ENCODE measurements around the gene SMARCA2. TPM values are rescaled to one million over a fixed set of nuclear protein-coding genes. Genes with fewer than 3 reads are reported as not detected.

SMARCA2 gene
- total RNA-seq, 2 donors from 2014 or later = 118 to 177 TPM

GRCh38 chr9:1977026-1977425 lies 38.1 kb upstream of the SMARCA2 start:
- Histone ChIP-seq H3K9me3 (no peaks in the 10 kb centered on the region), H3K36me3 (no peaks in the 10 kb centered on the region), H3K4me1 (ENCODE audit: control insufficient read depth in 1 of 2, low read depth in 2 of 2) (peaks cover 0 to 24% of the 10 kb centered on the region in 2 donors), H3K4me3 (no peak overlapping the region), H3K27ac (no peak overlapping the region), H3K27me3 (replicated peaks; ENCODE audit: insufficient read depth) (no peaks in the 10 kb centered on the region)
- ATAC-seq (ENCODE audit: insufficient number of reproducible peaks, low FRiP score, low read depth) = no peak
- TF ChIP-seq CTCF (IDR thresholded peaks at IDR 0.05) = no peak
- DNase-seq (ENCODE audit: low spot score) = no peak

GRCh38 chr9:1978941-1979340 lies 36.2 kb upstream of the SMARCA2 start:
- no peak overlapping the region for H3K4me3 ChIP-seq
- H3K4me1 ChIP-seq (ENCODE audit: control insufficient read depth in 1 of 2, low read depth in 2 of 2) = peaks cover 0 to 24% of the 10 kb centered on the region in 2 donors
- no peaks in the 10 kb centered on the region for H3K9me3 ChIP-seq
- no peak for TF ChIP-seq CTCF (IDR thresholded peaks at IDR 0.05)
- no peaks in the 10 kb centered on the region for H3K36me3 ChIP-seq
- DNase-seq (ENCODE audit: low spot score) (no peak), ATAC-seq (ENCODE audit: insufficient number of reproducible peaks, low FRiP score, low read depth) (no peak)
- H3K27ac ChIP-seq = no peak overlapping the region
- no peaks in the 10 kb centered on the region for H3K27me3 ChIP-seq (replicated peaks; ENCODE audit: insufficient read depth)

GRCh38 chr9:1979741-1980367 lies 35.3 kb upstream of the SMARCA2 start:
- Histone ChIP-seq H3K27me3 (replicated peaks; ENCODE audit: insufficient read depth) (no peaks in the 10 kb centered on the region), H3K27ac (peak overlapping the region in 1 of 2 donors; percentile 12), H3K4me1 (ENCODE audit: control insufficient read depth in 1 of 2, low read depth in 2 of 2) (peaks cover 0 to 24% of the 10 kb centered on the region in 2 donors), H3K9me3 (no peaks in the 10 kb centered on the region), H3K36me3 (no peaks in the 10 kb centered on the region), H3K4me3 (no peak overlapping the region)
- ATAC-seq (ENCODE audit: insufficient number of reproducible peaks, low FRiP score, low read depth) (no peak), DNase-seq (ENCODE audit: low spot score) (no peak)
- no peak for TF ChIP-seq CTCF (IDR thresholded peaks at IDR 0.05)

- Histone ChIP-seq H3K4me1 (ENCODE audit: control insufficient read depth in 1 of 2, low read depth in 2 of 2) (peaks cover 0 to 24% of the 10 kb centered on the region in 2 donors), H3K4me3 (no peak overlapping the region), H3K36me3 (no peaks in the 10 kb centered on the region), H3K9me3 (no peaks in the 10 kb centered on the region), H3K27ac (no peak overlapping the region), H3K27me3 (replicated peaks; ENCODE audit: insufficient read depth) (no peaks in the 10 kb centered on the region)
- DNase-seq (ENCODE audit: low spot score) = no peak
- no peak for ATAC-seq (ENCODE audit: insufficient number of reproducible peaks, low FRiP score, low read depth)
- TF ChIP-seq CTCF (IDR thresholded peaks at IDR 0.05) = no peak
Observed at GRCh38 chr9:1980387-1980786, 34.8 kb upstream of the SMARCA2 start.

GRCh38 chr9:1982074-1982473 lies 33.1 kb upstream of the SMARCA2 start:
- DNase-seq (ENCODE audit: low spot score) (no peak), ATAC-seq (ENCODE audit: insufficient number of reproducible peaks, low FRiP score, low read depth) (no peak)
- Histone ChIP-seq H3K27me3 (replicated peaks; ENCODE audit: insufficient read depth) (no peaks in the 10 kb centered on the region), H3K4me3 (no peak overlapping the region), H3K27ac (no peak overlapping the region), H3K4me1 (ENCODE audit: control insufficient read depth in 1 of 2, low read depth in 2 of 2) (peaks cover 0 to 24% of the 10 kb centered on the region in 2 donors), H3K9me3 (no peaks in the 10 kb centered on the region), H3K36me3 (no peaks in the 10 kb centered on the region)
- no peak for TF ChIP-seq CTCF (IDR thresholded peaks at IDR 0.05)
